Measurements from ENCODE around the gene KIF5A. TPM values are rescaled to one million over a fixed set of nuclear protein-coding genes. Genes with fewer than 3 reads are reported as not detected.

The KIF5A gene
- total and polyA plus RNA-seq, 2 of the 13 experiments (the other 11 are each of a cell fraction or from before 2014, with no cell fraction given), result 1.6 to 11.9 TPM

GRCh38 chr12:57576613-57577160, 26.8 kb downstream of the KIF5A start (continued):
- TF ChIP-seq ZNF142 (CRISPR knock-in tag; IDR thresholded peaks at IDR 0.05), result no peak
- no peak for TF ChIP-seq STAT6 (CRISPR knock-in tag; IDR thresholded peaks at IDR 0.05; ENCODE audit: borderline replicate concordance)
